Stimulated activated CD8-positive, alpha-beta memory T cell treated with anti-CD3 and anti-CD28 coated beads, Interleukin-7, amount 100 ng/mL, for 4 hours (primary cell): ENCODE measurements around the gene ADH1A.
"Not testable (repeated sequence)": the region's sequence is repeated elsewhere in the genome, so short reads cannot be mapped to it uniquely, and the experiment has no call there.

Experiments used
- DNase-seq, 2 donors: peaks; one replicate each; pipeline ENCODE4 v3.0.0-alpha.2; 2020; ENCODE audit warnings: low read depth in 2 of 2

ADH1A gene

GRCh38 chr4:99281261-99281660 lies 9.5 kb downstream of the ADH1A start:
- DNase-seq, result no peak

- no peak for DNase-seq
Observed at GRCh38 chr4:99276417-99276816, 14.4 kb downstream of the ADH1A start.

- DNase-seq, result no peak
Observed at GRCh38 chr4:99275885-99276284, 14.9 kb downstream of the ADH1A start.

- no peak for DNase-seq
Observed at GRCh38 chr4:99275050-99275449, 15.7 kb downstream of the ADH1A start.

GRCh38 chr4:99273704-99274103 lies 17.1 kb downstream of the ADH1A start:
- DNase-seq, result no peak

- DNase-seq, result no peak
Observed at GRCh38 chr4:99264927-99265326, 25.9 kb downstream of the ADH1A start.

- DNase-seq, result no peak
Observed at GRCh38 chr4:99252746-99253145, 38.0 kb downstream of the ADH1A start.

- DNase-seq, result no peak
Observed at GRCh38 chr4:99248714-99249113, 42.1 kb downstream of the ADH1A start.

GRCh38 chr4:99235955-99236354 lies 54.8 kb downstream of the ADH1A start:
- no peak for DNase-seq

- no peak for DNase-seq
Observed at GRCh38 chr4:99234331-99235010, 56.3 kb downstream of the ADH1A start.

GRCh38 chr4:99233397-99233796 lies 57.4 kb downstream of the ADH1A start:
- not testable (repeated sequence) for DNase-seq

GRCh38 chr4:99228706-99229105 lies 62.1 kb downstream of the ADH1A start:
- DNase-seq, result not testable (repeated sequence)

GRCh38 chr4:99227646-99228045 lies 63.1 kb downstream of the ADH1A start:
- not testable (repeated sequence) for DNase-seq
